BJ (cell line): Measurements from ENCODE around the gene ZSCAN29. TPM values are rescaled to one million over a fixed set of nuclear protein-coding genes. Genes with fewer than 3 reads are reported as not detected.

Source experiments
- CTCF ChIA-PET: fragments of 350-600 bp; formaldehyde crosslinking; extraction: SDS; loops from one replicate; lab custom pipeline; 2021; ENCODE audit warnings: antibody characterized with exemption, inconsistent platforms; lab: Yijun Ruan, JAX
- POLR2A ChIA-PET: fragments of 300-600 bp; sonication (Branson Sonifier 250); formaldehyde crosslinking; extraction: SDS; loops from one replicate; lab custom pipeline; 2021; ENCODE audit warnings: antibody characterized with exemption; lab: Charles Lee
- DNase-seq: peaks from one replicate; pipeline ENCODE4 v3.0.0-alpha.2; 2011; ENCODE audit warnings: low read depth
- H3K27me3 ChIP-seq: 2 replicates; pipeline ENCODE4 v1.6.0; 2011; ENCODE audit warnings: low read length; ENCODE audit not compliant: control insufficient read depth, insufficient read depth
- H3K36me3 ChIP-seq: 2 replicates; pipeline ENCODE4 v1.5.1; 2011; ENCODE audit warnings: low read length; ENCODE audit not compliant: control insufficient read depth, insufficient read depth
- H3K4me3 ChIP-seq: 2 replicates; pipeline ENCODE4 v1.5.1; 2011; ENCODE audit warnings: low read depth, mild to moderate bottlenecking, control low read depth, low read length
- polyA plus RNA-seq: library from polyadenylated mRNA; depleted of rRNA; stranded (reverse); fragments of >200 nt; gene quantifications from 2 replicates; pipeline ENCODE4 v1.2.3, GENCODE V29; 2011
- TF ChIP-seq, protein P1 (sequence below): IDR thresholded peaks from 2 replicates; pipeline ENCODE4 v1.5.1; 2011; ENCODE audit warnings: low read depth, mild to moderate bottlenecking, control low read depth, inconsistent platforms, low read length, moderate library complexity; ENCODE audit not compliant: insufficient read depth

Gene ZSCAN29
- polyA plus RNA-seq, 1 experiment: 6.4 TPM

GRCh38 chr15:43410572-43411214 is 39.9 kb upstream of the ZSCAN29 start:
- H3K27me3 ChIP-seq: no peaks in the 10 kb centered on the region
- H3K36me3 ChIP-seq: peaks cover 30% of the 10 kb centered on the region
- ChIA-PET CTCF (interaction anchor here (1.9 kb wide), 1 partner anchor 16 kb away, joined by 4 read pairs; no protein-coding TSS in a partner anchor), POLR2A (no interaction called here)
- no peak overlapping the region for H3K4me3 ChIP-seq
- DNase-seq: no peak
- TF ChIP-seq, protein P1, sequence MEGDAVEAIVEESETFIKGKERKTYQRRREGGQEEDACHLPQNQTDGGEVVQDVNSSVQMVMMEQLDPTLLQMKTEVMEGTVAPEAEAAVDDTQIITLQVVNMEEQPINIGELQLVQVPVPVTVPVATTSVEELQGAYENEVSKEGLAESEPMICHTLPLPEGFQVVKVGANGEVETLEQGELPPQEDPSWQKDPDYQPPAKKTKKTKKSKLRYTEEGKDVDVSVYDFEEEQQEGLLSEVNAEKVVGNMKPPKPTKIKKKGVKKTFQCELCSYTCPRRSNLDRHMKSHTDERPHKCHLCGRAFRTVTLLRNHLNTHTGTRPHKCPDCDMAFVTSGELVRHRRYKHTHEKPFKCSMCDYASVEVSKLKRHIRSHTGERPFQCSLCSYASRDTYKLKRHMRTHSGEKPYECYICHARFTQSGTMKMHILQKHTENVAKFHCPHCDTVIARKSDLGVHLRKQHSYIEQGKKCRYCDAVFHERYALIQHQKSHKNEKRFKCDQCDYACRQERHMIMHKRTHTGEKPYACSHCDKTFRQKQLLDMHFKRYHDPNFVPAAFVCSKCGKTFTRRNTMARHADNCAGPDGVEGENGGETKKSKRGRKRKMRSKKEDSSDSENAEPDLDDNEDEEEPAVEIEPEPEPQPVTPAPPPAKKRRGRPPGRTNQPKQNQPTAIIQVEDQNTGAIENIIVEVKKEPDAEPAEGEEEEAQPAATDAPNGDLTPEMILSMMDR: no peak

GRCh38 chr15:43408789-43409188 is 37.9 kb upstream of the ZSCAN29 start:
- Histone ChIP-seq H3K36me3 (peaks cover 27% of the 10 kb centered on the region), H3K4me3 (no peak overlapping the region), H3K27me3 (no peaks in the 10 kb centered on the region)
- no peak for DNase-seq
- TF ChIP-seq, protein P1: no peak
- CTCF ChIA-PET: no interaction called here
- POLR2A ChIA-PET: no interaction called here

- CTCF ChIA-PET: interaction anchor here (0.9 to 1.6 kb wide), 3 partner anchors 11 to 12 kb away, joined by 3 to 4 read pairs (median 3); no protein-coding TSS in a partner anchor
- DNase-seq: no peak
- Histone ChIP-seq H3K36me3 (peaks cover 21% of the 10 kb centered on the region), H3K27me3 (no peaks in the 10 kb centered on the region), H3K4me3 (no peak overlapping the region)
- TF ChIP-seq, protein P1: no peak
- POLR2A ChIA-PET: interaction anchor here (0.5 kb wide), 1 partner anchor 20 kb away, joined by 14 read pairs; no protein-coding TSS in a partner anchor
Observed at GRCh38 chr15:43406808-43407207, 36.0 kb upstream of the ZSCAN29 start.

GRCh38 chr15:43406189-43406588 is 35.3 kb upstream of the ZSCAN29 start:
- POLR2A ChIA-PET: no interaction called here
- H3K4me3 ChIP-seq: no peak overlapping the region
- TF ChIP-seq, protein P1: no peak
- H3K27me3 ChIP-seq: no peaks in the 10 kb centered on the region
- peaks cover 21% of the 10 kb centered on the region for H3K36me3 ChIP-seq
- CTCF ChIA-PET: interaction anchor here (1.1 to 1.6 kb wide), 2 partner anchors 11 kb away, joined by 3 read pairs; no protein-coding TSS in a partner anchor
- no peak for DNase-seq

- TF ChIP-seq, protein P1: no peak
- POLR2A ChIA-PET: no interaction called here
- peaks cover 18% of the 10 kb centered on the region for H3K36me3 ChIP-seq
Observed at GRCh38 chr15:43404130-43404529, 33.3 kb upstream of the ZSCAN29 start.

More at GRCh38 chr15:43404130-43404529, 33.3 kb upstream of the ZSCAN29 start:
- CTCF ChIA-PET: no interaction called here
- no peaks in the 10 kb centered on the region for H3K27me3 ChIP-seq
- H3K4me3 ChIP-seq: no peak overlapping the region
- DNase-seq: no peak
